ENCODE data around the gene DHH. TPM values are rescaled to one million over a fixed set of nuclear protein-coding genes. Genes with fewer than 3 reads are reported as not detected.
"Not testable (repeated sequence)": the region's sequence is repeated elsewhere in the genome, so short reads cannot be mapped to it uniquely, and the experiment has no call there.

The DHH gene
- total RNA-seq, 1 donor from 2014 or later: 1.6 TPM

DNA sequence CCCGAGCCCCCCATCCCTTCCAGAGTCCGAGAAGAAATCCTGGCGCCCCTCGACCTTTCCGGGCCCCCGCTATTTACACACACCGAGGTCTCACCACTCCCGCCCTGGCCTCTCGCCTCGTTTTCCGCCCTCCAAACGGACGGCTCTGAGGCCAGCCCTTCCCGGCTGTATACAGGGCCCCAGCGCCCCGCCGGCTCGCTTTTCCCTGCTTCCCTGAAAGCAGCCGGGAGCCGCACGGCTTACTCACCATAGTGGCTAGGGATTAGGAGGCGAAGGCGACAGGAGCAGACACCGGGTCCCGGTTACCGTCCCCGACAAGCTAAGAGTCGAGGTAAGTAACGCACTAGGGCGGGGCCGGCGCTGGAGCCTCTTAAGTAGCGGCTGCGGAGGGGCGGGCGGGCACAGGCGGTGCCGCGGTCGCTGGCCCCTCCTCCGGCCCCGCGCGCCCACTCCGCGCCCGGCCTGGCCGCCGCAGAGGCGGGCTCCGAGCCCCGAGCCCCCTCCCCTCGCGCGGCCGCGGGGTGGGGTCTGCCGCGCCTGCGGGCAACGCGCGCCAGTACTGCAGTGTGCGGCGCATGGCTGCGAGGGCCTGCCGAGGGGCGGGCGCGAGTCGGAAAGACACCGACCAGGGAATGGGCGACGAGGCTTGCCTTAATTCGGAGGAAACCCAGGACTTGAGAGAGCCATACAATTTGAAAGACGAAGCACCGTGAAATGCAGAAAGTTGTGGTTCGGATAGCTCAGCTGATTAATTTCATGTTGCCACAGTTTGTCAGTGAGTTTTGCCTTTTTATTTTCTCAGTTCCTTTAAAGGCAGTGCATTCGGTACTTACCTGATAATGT lies 36.7 kb upstream of the DHH start, which contains the start of gene TUBA1B:
Gene TUBA1B, minus strand, starts transcription at position 345 of the 843 bp plus-strand sequence. Its CDS starts 95 bp downstream, at position 250.
- Histone ChIP-seq H3K27ac (ENCODE audit: low read depth, low read length) (peak within 1 kb of the TSS; percentile 98), H3K4me1 (ENCODE audit: control insufficient read depth in 3 of 3, insufficient read depth in 3 of 3, low read length in 3 of 3) (peaks cover 24 to 32% (median 25%) of the 10 kb centered on the region in 3 donors), H3K27me3 (ENCODE audit: control insufficient read depth in 3 of 3, insufficient read depth in 3 of 3, low read length in 3 of 3) (no peaks in the 10 kb centered on the region), H3K36me3 (ENCODE audit: control insufficient read depth in 3 of 3, insufficient read depth in 3 of 3, low read length in 3 of 3) (peaks cover 22 to 25% (median 23%) of the 10 kb centered on the region in 3 donors), H3K9ac (ENCODE audit: low read depth in 1 of 3, low read length in 3 of 3) (peak within 1 kb of the TSS; percentile 88 to 99 (median 97)), H3K9me3 (ENCODE audit: control insufficient read depth in 3 of 3, low read length in 3 of 3) (no peaks in the 10 kb centered on the region), H3K4me3 (ENCODE audit: low read length in 3 of 3) (peak within 1 kb of the TSS; percentile 85 to 99 (median 94))

DNA sequence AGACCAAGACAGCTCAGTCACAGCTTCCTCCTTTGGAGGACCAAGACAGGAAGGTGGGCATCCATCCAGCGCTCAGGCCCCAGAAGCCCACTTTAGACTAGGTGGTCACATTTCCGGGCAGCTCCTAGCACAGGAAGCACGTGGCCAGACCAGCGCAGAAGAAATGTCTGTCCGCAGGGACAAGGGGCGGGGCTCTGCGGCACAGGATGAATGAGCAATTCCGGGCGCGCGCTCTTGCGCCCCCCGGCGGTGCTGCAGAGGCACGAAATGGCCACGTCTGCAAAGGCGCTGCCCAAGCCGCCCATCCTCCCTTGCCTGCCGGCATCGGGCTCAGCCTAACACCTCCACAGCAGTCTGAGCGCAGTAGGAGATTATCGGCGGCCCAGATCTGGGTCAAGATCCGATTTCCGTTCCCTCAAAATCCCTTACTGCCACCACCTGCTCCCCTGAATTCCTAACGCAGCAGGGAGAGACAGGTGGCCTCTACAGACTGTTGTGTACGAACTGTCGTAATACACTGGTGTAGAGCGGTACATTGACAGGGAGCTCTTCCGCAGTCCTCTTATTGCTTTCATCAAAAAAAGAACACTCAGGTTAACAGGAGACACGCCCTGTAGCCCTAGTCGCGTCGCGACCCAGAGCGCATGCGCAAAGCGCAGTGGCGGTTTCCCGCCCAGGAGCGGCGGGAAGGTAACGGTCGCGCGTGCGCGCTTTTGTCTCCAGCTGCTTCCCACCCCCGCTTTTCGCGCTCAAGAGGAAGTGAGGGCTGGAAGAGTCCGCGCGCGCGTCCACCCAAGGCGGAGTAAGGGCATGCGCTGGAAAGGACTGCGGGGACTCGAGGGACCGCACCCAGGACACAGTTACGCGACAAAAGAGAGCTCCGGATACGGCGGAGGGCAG lies 35.8 kb upstream of the DHH start:
- Histone ChIP-seq H3K4me1 (ENCODE audit: control insufficient read depth in 3 of 3, insufficient read depth in 3 of 3, low read length in 3 of 3) (peaks cover 24 to 32% (median 25%) of the 10 kb centered on the region in 3 donors), H3K9me3 (ENCODE audit: control insufficient read depth in 3 of 3, low read length in 3 of 3) (no peaks in the 10 kb centered on the region), H3K9ac (ENCODE audit: low read depth in 1 of 3, low read length in 3 of 3) (peak overlapping the region; percentile 88 to 99 (median 97)), H3K4me3 (ENCODE audit: low read length in 3 of 3) (peak overlapping the region; percentile 85 to 99 (median 94)), H3K36me3 (ENCODE audit: control insufficient read depth in 3 of 3, insufficient read depth in 3 of 3, low read length in 3 of 3) (peaks cover 22 to 25% (median 23%) of the 10 kb centered on the region in 3 donors), H3K27me3 (ENCODE audit: control insufficient read depth in 3 of 3, insufficient read depth in 3 of 3, low read length in 3 of 3) (no peaks in the 10 kb centered on the region), H3K27ac (ENCODE audit: low read depth, low read length) (peak overlapping the region; percentile 98)

DNA sequence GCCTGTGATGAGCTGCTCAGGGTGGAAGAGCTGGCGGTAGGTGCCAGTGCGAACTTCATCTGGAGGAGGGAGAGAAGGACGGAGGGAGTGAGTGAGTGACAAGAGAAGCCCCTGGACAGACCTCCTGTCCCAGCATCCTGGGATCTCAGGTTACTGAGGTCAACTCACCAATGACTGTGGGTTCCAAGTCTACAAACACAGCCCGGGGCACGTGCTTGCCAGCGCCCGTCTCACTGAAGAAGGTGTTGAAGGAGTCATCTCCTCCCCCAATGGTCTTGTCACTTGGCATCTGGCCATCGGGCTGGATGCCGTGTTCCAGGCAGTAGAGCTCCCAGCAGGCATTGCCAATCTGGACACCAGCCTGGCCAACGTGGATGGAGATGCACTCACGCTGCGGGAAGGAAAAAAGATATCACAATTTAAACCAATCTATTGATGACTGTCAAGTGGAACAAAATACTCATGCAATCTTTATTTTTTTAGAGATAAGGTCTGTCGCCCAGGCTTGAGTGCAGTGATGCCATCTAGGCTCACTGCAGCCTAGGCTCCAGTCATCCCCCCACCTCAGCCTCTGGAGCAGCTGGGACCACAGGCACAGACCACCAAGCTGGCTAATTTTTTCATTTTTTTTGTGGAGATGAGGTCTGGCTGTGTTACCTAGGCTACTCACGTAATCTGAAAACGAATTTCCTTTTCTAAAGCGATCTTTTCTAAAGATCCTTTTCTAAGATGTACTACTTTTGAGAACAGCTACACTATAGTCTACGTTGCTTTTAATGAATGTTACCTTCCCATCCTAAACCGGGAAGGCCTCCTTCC lies 34.9 kb upstream of the DHH start:
- H3K36me3 ChIP-seq (ENCODE audit: control insufficient read depth in 3 of 3, insufficient read depth in 3 of 3, low read length in 3 of 3): peaks cover 22 to 25% (median 23%) of the 10 kb centered on the region in 3 donors
- H3K27ac ChIP-seq (ENCODE audit: low read depth, low read length): peak overlapping the region; percentile 98
- H3K4me1 ChIP-seq (ENCODE audit: control insufficient read depth in 3 of 3, insufficient read depth in 3 of 3, low read length in 3 of 3): peaks cover 24 to 32% (median 25%) of the 10 kb centered on the region in 3 donors
- peak overlapping the region; percentile 57 to 99 (median 97) for H3K9ac ChIP-seq (ENCODE audit: low read depth in 1 of 3, low read length in 3 of 3)
- no peaks in the 10 kb centered on the region for H3K9me3 ChIP-seq (ENCODE audit: control insufficient read depth in 3 of 3, low read length in 3 of 3)
- H3K4me3 ChIP-seq (ENCODE audit: low read length in 3 of 3): peak overlapping the region; percentile 85 to 99 (median 94)
- H3K27me3 ChIP-seq (ENCODE audit: control insufficient read depth in 3 of 3, insufficient read depth in 3 of 3, low read length in 3 of 3): no peaks in the 10 kb centered on the region

DNA sequence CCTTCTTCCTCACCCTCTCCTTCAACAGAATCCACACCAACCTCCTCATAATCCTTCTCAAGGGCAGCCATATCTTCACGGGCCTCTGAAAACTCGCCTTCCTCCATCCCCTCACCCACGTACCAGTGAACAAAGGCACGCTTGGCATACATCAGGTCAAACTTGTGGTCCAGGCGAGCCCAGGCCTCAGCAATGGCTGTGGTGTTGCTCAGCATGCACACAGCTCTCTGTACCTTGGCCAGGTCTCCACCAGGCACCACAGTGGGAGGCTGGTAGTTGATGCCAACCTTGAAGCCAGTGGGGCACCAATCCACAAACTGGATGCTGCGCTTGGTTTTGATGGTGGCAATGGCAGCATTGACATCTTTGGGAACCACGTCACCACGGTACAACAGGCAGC lies 33.4 kb upstream of the DHH start:
- not testable (repeated sequence) for H3K9me3 ChIP-seq (ENCODE audit: control insufficient read depth in 3 of 3, low read length in 3 of 3); H3K27ac ChIP-seq (ENCODE audit: low read depth, low read length); H3K27me3 ChIP-seq (ENCODE audit: control insufficient read depth in 3 of 3, insufficient read depth in 3 of 3, low read length in 3 of 3); H3K4me3 ChIP-seq (ENCODE audit: low read length in 3 of 3); H3K9ac ChIP-seq (ENCODE audit: low read depth in 1 of 3, low read length in 3 of 3)
- H3K4me1 ChIP-seq (ENCODE audit: control insufficient read depth in 3 of 3, insufficient read depth in 3 of 3, low read length in 3 of 3): peaks cover 24 to 25% (median 25%) of the 10 kb centered on the region in 3 donors
- peaks cover 22 to 25% (median 23%) of the 10 kb centered on the region in 3 donors for H3K36me3 ChIP-seq (ENCODE audit: control insufficient read depth in 3 of 3, insufficient read depth in 3 of 3, low read length in 3 of 3)

DNA sequence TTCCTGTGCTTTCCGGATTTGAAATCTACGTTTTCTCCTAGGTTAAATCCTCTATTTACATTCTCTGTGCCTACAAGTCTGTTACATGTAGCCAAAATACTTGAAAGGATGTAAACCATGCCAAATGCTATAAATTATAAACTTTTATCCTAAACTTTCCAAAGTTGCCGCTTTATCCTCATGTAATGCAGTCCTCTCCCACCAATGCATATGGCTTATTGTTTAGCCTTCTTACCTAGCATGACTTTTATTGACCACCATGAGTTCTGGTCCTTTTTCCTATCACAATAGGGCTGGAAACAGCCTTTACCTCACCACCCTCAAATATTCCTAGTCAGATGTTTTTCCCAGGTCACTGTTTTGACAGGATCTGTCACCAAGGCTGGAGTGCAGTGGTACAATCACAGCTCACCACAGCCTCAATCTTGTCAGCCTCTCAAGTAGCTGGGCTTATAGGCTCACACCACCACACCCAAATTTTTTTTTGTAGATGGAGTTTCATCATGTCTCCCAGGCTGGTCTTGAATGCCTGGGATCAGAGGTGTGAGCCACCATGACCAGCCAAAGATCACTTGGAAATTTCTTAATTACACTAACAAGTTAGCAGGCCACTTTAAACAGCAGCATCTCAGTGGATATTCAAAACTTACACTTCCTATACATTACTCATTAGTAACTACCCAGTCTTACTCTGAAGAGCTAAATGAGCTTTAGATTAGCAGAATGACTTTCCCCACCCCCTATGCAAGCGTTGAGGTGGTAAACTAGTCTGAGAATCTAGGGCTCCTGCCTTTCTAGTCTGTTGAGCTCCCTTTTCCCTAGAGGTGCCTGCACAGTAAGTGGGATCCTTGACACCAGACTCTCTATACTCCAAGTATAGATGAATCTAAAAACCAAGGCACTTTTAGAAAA lies 32.5 kb upstream of the DHH start:
- H3K4me3 ChIP-seq (ENCODE audit: low read length in 3 of 3): no peak overlapping the region
- H3K27ac ChIP-seq (ENCODE audit: low read depth, low read length): no peak overlapping the region
- no peaks in the 10 kb centered on the region for H3K9me3 ChIP-seq (ENCODE audit: control insufficient read depth in 3 of 3, low read length in 3 of 3)
- peaks cover 22 to 25% (median 23%) of the 10 kb centered on the region in 3 donors for H3K36me3 ChIP-seq (ENCODE audit: control insufficient read depth in 3 of 3, insufficient read depth in 3 of 3, low read length in 3 of 3)
- no peak overlapping the region for H3K9ac ChIP-seq (ENCODE audit: low read depth in 1 of 3, low read length in 3 of 3)
- peaks cover 19 to 22% (median 21%) of the 10 kb centered on the region in 3 donors for H3K4me1 ChIP-seq (ENCODE audit: control insufficient read depth in 3 of 3, insufficient read depth in 3 of 3, low read length in 3 of 3)
- no peaks in the 10 kb centered on the region for H3K27me3 ChIP-seq (ENCODE audit: control insufficient read depth in 3 of 3, insufficient read depth in 3 of 3, low read length in 3 of 3)

DNA sequence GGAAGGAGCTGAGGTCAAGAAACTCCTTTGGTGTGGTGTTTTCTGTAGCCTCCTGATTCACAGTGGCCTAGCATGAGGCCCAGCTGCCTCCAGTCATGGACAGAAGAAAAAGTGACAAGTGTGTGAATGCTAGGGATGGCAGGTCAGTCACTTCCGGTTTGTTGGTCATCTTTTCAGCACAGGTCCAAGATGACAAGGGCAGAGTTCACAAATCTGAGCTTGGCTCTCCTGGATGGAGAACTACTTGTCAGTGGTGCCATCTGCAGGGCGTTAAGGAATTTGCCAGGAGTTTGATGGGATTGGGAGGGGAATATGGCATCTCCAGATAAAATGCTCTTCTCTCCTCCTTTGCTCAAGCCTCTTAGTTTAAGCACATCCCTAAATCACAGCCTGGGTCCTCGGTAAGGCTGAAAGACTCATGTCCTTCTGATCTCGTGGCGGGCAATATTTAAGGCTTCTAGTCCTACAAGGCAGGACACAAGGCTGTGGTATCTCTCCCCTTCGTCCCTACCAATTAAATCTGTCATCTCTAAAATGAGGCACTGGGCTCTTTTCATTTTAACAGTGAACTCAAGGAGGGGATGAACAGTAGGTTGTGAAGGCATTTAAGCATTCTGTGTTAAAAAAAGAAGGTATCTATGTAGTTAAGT lies 26.6 kb upstream of the DHH start:
- H3K27me3 ChIP-seq (ENCODE audit: control insufficient read depth in 3 of 3, insufficient read depth in 3 of 3, low read length in 3 of 3): no peaks in the 10 kb centered on the region
- H3K27ac ChIP-seq (ENCODE audit: low read depth, low read length): no peak overlapping the region
- no peak overlapping the region for H3K9ac ChIP-seq (ENCODE audit: low read depth in 1 of 3, low read length in 3 of 3)
- H3K4me1 ChIP-seq (ENCODE audit: control insufficient read depth in 3 of 3, insufficient read depth in 3 of 3, low read length in 3 of 3): no peaks in the 10 kb centered on the region
- H3K9me3 ChIP-seq (ENCODE audit: control insufficient read depth in 3 of 3, low read length in 3 of 3): no peaks in the 10 kb centered on the region
- H3K4me3 ChIP-seq (ENCODE audit: low read length in 3 of 3): no peak overlapping the region
- no peaks in the 10 kb centered on the region for H3K36me3 ChIP-seq (ENCODE audit: control insufficient read depth in 3 of 3, insufficient read depth in 3 of 3, low read length in 3 of 3)

DNA sequence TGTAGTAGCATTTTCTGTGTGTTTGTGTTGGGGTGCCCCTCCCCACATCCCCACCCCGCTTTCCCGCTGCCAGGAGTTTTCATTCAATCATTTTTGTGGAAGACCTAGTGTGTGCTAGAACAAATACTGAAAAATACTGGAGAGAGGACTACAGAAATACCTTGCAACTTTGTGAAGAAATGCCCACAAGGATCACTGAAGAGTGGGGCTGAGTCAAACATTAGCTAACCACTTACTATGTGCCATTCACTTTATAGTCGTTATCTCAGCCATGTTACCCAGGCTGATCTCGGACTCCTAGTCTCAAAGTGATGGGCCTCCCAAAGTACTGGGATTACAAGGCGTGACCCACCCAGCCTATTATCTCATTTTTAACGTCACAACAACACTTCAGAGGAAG lies 16.6 kb upstream of the DHH start:
- H3K4me1 ChIP-seq (ENCODE audit: control insufficient read depth in 3 of 3, insufficient read depth in 3 of 3, low read length in 3 of 3): peaks cover 29 to 38% (median 29%) of the 10 kb centered on the region in 3 donors
- peak overlapping the region; percentile 77 to 96 (median 89) for H3K9ac ChIP-seq (ENCODE audit: low read depth in 1 of 3, low read length in 3 of 3)
- peak overlapping the region; percentile 98 for H3K27ac ChIP-seq (ENCODE audit: low read depth, low read length)
- H3K27me3 ChIP-seq (ENCODE audit: control insufficient read depth in 3 of 3, insufficient read depth in 3 of 3, low read length in 3 of 3): no peaks in the 10 kb centered on the region
- H3K4me3 ChIP-seq (ENCODE audit: low read length in 3 of 3): peak overlapping the region; percentile 90 to 96 (median 91)
- H3K9me3 ChIP-seq (ENCODE audit: control insufficient read depth in 3 of 3, low read length in 3 of 3): no peaks in the 10 kb centered on the region
- peaks cover 7 to 10% (median 8%) of the 10 kb centered on the region in 3 donors for H3K36me3 ChIP-seq (ENCODE audit: control insufficient read depth in 3 of 3, insufficient read depth in 3 of 3, low read length in 3 of 3)

DNA sequence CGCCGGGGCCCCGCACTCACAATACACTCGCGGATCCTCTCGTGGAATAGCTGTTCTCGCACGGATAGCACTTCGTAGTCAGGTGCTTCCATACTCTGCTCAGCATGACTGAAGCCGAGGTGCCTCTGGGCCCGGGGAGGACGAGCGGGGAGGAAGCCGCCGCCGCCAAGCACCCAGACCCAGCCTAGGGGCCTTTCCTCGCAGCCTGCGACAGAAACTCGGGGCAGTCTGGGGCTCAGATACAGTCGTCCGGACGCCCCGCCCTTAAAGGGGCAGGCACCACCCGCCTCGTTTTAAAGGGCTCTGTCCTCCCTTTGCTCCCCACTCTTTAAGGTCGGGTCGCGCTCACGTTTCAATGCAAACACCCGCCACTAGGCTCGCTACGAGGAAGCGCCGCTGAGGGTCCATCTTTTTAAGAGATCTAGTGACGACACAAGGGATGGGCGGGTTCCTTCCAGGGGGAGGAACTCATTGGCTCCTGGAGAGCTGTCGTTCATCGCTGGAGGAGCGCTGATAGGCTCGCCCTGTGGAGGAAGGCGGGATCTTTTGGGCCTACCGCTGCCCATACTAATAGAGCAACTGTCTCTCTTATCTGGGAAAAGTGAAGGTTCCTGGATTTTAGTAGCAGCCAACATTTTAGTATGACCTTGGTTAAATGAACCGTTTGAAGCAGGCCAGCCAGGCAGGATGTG lies 16.0 kb upstream of the DHH start, which contains the start of gene LMBR1L:
Gene LMBR1L, minus strand, starts transcription at position 384 of the 692 bp plus-strand sequence. Its CDS starts 292 bp downstream, at position 92.
- H3K9ac ChIP-seq (ENCODE audit: low read depth in 1 of 3, low read length in 3 of 3): peak within 1 kb of the TSS; percentile 89 to 96 (median 95)
- peak within 1 kb of the TSS; percentile 98 for H3K27ac ChIP-seq (ENCODE audit: low read depth, low read length)
- no peaks in the 10 kb centered on the region for H3K9me3 ChIP-seq (ENCODE audit: control insufficient read depth in 3 of 3, low read length in 3 of 3)
- peaks cover 11 to 13% (median 12%) of the 10 kb centered on the region in 3 donors for H3K36me3 ChIP-seq (ENCODE audit: control insufficient read depth in 3 of 3, insufficient read depth in 3 of 3, low read length in 3 of 3)
- H3K27me3 ChIP-seq (ENCODE audit: control insufficient read depth in 3 of 3, insufficient read depth in 3 of 3, low read length in 3 of 3): no peaks in the 10 kb centered on the region
- H3K4me1 ChIP-seq (ENCODE audit: control insufficient read depth in 3 of 3, insufficient read depth in 3 of 3, low read length in 3 of 3): peaks cover 32 to 44% (median 34%) of the 10 kb centered on the region in 3 donors
- H3K4me3 ChIP-seq (ENCODE audit: low read length in 3 of 3): peak within 1 kb of the TSS; percentile 90 to 96 (median 91)
